ENCODE data around the gene AUTS2. TPM values are rescaled to one million over a fixed set of nuclear protein-coding genes. Genes with fewer than 3 reads are reported as not detected.

The AUTS2 gene
- total and polyA plus RNA-seq, 2 of the 8 experiments (the other 6 are each of a cell fraction or from before 2014, with no cell fraction given): 25.9 to 101 TPM

DNA sequence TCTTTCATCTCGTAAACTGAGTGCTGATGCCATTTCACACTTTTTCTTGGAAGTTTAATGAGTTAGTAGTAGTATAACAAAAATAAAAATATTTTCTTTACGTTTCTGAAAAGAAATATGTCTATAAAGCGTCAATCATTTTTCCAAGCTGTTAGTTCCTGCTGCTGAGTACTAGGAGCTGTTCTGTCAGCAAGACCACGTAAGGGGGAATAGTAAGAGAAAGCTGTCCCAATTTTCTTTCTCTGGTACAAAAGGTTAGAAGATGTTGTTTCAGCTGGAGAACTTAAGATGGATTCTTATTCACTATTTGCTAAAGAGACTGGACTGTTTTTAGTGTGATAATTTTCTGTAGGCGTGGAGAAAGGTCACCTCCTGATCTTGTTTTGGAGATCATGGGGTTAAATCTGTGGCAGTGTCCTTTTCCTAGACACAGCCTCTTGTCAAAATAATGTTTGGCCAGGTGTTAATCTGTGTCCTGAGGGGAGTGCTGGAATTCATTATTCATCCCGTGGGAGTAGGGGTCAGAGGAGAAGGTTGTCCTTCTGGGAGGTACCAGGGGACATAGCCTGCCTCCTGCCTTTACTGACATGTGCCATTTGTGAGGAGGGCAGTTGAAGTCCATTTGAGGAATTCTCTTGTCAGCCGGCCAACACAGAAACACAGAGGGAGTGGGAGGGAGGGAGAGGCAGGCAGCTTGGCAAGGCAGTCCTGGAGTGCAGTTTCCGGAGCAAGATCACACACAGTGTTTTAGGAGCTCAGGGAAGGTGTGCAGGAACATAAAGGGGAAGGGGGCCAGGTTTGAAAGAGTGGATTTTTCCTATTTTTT is 368.7 kb downstream of the AUTS2 start (continued):
- TF ChIP-seq, protein P1, sequence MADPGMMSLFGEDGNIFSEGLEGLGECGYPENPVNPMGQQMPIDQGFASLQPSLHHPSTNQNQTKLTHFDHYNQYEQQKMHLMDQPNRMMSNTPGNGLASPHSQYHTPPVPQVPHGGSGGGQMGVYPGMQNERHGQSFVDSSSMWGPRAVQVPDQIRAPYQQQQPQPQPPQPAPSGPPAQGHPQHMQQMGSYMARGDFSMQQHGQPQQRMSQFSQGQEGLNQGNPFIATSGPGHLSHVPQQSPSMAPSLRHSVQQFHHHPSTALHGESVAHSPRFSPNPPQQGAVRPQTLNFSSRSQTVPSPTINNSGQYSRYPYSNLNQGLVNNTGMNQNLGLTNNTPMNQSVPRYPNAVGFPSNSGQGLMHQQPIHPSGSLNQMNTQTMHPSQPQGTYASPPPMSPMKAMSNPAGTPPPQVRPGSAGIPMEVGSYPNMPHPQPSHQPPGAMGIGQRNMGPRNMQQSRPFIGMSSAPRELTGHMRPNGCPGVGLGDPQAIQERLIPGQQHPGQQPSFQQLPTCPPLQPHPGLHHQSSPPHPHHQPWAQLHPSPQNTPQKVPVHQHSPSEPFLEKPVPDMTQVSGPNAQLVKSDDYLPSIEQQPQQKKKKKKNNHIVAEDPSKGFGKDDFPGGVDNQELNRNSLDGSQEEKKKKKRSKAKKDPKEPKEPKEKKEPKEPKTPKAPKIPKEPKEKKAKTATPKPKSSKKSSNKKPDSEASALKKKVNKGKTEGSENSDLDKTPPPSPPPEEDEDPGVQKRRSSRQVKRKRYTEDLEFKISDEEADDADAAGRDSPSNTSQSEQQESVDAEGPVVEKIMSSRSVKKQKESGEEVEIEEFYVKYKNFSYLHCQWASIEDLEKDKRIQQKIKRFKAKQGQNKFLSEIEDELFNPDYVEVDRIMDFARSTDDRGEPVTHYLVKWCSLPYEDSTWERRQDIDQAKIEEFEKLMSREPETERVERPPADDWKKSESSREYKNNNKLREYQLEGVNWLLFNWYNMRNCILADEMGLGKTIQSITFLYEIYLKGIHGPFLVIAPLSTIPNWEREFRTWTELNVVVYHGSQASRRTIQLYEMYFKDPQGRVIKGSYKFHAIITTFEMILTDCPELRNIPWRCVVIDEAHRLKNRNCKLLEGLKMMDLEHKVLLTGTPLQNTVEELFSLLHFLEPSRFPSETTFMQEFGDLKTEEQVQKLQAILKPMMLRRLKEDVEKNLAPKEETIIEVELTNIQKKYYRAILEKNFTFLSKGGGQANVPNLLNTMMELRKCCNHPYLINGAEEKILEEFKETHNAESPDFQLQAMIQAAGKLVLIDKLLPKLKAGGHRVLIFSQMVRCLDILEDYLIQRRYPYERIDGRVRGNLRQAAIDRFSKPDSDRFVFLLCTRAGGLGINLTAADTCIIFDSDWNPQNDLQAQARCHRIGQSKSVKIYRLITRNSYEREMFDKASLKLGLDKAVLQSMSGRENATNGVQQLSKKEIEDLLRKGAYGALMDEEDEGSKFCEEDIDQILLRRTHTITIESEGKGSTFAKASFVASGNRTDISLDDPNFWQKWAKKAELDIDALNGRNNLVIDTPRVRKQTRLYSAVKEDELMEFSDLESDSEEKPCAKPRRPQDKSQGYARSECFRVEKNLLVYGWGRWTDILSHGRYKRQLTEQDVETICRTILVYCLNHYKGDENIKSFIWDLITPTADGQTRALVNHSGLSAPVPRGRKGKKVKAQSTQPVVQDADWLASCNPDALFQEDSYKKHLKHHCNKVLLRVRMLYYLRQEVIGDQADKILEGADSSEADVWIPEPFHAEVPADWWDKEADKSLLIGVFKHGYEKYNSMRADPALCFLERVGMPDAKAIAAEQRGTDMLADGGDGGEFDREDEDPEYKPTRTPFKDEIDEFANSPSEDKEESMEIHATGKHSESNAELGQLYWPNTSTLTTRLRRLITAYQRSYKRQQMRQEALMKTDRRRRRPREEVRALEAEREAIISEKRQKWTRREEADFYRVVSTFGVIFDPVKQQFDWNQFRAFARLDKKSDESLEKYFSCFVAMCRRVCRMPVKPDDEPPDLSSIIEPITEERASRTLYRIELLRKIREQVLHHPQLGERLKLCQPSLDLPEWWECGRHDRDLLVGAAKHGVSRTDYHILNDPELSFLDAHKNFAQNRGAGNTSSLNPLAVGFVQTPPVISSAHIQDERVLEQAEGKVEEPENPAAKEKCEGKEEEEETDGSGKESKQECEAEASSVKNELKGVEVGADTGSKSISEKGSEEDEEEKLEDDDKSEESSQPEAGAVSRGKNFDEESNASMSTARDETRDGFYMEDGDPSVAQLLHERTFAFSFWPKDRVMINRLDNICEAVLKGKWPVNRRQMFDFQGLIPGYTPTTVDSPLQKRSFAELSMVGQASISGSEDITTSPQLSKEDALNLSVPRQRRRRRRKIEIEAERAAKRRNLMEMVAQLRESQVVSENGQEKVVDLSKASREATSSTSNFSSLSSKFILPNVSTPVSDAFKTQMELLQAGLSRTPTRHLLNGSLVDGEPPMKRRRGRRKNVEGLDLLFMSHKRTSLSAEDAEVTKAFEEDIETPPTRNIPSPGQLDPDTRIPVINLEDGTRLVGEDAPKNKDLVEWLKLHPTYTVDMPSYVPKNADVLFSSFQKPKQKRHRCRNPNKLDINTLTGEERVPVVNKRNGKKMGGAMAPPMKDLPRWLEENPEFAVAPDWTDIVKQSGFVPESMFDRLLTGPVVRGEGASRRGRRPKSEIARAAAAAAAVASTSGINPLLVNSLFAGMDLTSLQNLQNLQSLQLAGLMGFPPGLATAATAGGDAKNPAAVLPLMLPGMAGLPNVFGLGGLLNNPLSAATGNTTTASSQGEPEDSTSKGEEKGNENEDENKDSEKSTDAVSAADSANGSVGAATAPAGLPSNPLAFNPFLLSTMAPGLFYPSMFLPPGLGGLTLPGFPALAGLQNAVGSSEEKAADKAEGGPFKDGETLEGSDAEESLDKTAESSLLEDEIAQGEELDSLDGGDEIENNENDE (IDR thresholded peaks at IDR 0.05; ENCODE audit: insufficient replicate concordance, low read length): no peak
- TF ChIP-seq TBP (IDR thresholded peaks at IDR 0.05; ENCODE audit: low read depth, low read length) (no peak), MAFK (IDR thresholded peaks at IDR 0.05; ENCODE audit: low read depth, low read length) (no peak), JUND (IDR thresholded peaks at IDR 0.05; ENCODE audit: low read length) (no peak)
- TF ChIP-seq, protein P2, sequence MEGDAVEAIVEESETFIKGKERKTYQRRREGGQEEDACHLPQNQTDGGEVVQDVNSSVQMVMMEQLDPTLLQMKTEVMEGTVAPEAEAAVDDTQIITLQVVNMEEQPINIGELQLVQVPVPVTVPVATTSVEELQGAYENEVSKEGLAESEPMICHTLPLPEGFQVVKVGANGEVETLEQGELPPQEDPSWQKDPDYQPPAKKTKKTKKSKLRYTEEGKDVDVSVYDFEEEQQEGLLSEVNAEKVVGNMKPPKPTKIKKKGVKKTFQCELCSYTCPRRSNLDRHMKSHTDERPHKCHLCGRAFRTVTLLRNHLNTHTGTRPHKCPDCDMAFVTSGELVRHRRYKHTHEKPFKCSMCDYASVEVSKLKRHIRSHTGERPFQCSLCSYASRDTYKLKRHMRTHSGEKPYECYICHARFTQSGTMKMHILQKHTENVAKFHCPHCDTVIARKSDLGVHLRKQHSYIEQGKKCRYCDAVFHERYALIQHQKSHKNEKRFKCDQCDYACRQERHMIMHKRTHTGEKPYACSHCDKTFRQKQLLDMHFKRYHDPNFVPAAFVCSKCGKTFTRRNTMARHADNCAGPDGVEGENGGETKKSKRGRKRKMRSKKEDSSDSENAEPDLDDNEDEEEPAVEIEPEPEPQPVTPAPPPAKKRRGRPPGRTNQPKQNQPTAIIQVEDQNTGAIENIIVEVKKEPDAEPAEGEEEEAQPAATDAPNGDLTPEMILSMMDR (IDR thresholded peaks at IDR 0.05; ENCODE audit: control extremely low read depth in 1 of 3, insufficient read depth in 1 of 3, low read depth in 1 of 3, low read length in 3 of 3): no peak
